Measurements from ENCODE around the gene FSIP1.

- no peak for TF ChIP-seq POLR2A (IDR thresholded peaks at IDR 0.05)
- TF ChIP-seq, protein P1, sequence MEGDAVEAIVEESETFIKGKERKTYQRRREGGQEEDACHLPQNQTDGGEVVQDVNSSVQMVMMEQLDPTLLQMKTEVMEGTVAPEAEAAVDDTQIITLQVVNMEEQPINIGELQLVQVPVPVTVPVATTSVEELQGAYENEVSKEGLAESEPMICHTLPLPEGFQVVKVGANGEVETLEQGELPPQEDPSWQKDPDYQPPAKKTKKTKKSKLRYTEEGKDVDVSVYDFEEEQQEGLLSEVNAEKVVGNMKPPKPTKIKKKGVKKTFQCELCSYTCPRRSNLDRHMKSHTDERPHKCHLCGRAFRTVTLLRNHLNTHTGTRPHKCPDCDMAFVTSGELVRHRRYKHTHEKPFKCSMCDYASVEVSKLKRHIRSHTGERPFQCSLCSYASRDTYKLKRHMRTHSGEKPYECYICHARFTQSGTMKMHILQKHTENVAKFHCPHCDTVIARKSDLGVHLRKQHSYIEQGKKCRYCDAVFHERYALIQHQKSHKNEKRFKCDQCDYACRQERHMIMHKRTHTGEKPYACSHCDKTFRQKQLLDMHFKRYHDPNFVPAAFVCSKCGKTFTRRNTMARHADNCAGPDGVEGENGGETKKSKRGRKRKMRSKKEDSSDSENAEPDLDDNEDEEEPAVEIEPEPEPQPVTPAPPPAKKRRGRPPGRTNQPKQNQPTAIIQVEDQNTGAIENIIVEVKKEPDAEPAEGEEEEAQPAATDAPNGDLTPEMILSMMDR (IDR thresholded peaks at IDR 0.05): no peak
Measured at GRCh38 chr15:39649757-39650156, 132.9 kb downstream of the FSIP1 start.

Measured in body of pancreas (tissue), 4 donors.